ENCODE results near the gene MKKS. TPM values are rescaled to one million over a fixed set of nuclear protein-coding genes. Genes with fewer than 3 reads are reported as not detected.

The MKKS gene
- total RNA-seq, 1 donor from 2014 or later = 33.2 TPM

DNA sequence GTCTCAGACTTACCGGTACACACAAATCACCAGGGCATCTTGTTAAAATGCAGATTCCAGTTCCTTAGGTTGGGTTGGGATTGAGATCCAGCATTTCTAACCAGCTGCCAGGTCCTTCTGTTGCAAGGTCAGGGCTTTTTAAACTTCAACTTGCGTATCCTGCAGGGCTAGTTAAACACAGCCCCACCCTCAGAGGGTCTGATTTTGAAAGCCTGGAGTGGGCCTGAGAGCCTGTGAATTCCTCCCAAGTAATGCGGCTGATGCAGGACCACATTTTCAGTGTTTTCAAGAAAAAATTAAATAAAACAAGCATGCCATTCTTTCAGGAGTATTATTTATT, 65.3 kb downstream of the MKKS start:
- DNase-seq (ENCODE audit: low spot score) = no peak

GRCh38 chr20:10367943-10368701, 65.9 kb downstream of the MKKS start:
- no peak for DNase-seq (ENCODE audit: low spot score)

- DNase-seq (ENCODE audit: low spot score) = no peak
Observed at GRCh38 chr20:10367693-10367942, 66.4 kb downstream of the MKKS start.

DNA sequence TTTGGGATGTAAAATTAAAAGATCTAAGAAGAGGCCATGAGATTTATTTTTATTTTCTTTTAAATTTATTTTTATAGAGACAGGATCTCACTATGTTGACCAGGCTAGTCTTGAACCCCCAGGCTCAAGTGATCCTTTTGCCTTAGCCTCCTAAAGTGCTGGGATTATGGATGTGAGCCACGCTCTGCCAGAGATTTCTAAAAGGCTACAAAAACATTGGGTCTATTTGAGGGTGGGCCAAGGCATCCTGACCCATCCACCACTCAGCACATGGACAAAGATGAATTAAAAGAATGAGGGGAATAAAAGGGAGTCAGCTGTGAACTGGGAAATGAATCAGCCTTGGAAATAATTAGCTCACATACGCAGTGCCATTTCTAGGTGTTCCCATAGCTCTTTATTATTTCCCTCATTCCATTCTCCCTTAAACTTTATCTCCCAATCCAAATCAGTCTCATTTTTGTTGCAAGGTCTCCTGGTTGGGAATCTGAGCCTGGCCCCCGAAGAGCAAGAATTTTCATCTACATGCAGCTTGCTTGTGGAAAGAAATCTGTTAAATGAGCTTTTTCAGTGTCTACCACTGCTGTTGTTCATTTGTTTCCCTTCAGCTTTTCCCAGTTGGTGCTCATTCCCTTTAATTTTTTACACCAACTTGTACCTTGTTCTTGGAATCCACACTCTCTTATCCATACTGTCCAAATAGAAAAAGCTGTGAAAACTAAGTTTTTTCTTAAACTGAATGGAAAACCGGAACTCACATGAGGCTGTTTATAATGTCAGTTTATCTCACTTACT, 66.9 kb downstream of the MKKS start:
- no peak for DNase-seq (ENCODE audit: low spot score)

GRCh38 chr20:10362674-10363073, 71.3 kb downstream of the MKKS start:
- no peak for DNase-seq (ENCODE audit: low spot score)

DNA sequence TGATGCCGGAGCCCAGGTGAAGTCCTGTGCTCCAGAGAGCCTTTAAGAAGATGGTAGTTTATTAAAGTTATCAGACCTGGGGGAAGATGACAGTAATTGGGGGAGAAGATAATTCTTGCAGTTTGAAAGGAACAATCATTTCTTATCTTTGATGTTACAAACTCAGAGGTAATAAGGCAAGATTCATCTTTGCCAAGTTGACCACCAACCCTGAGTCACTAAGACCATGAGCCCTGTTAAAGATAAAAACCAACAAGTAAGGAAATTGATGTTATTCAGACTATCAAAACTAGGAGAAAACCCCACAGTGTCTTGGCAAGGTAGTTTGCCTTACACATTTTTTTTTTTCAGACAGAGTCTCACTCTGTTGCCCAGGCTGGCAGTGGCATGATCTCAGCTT, 73.1 kb downstream of the MKKS start:
- no peak for DNase-seq (ENCODE audit: low spot score)

DNA sequence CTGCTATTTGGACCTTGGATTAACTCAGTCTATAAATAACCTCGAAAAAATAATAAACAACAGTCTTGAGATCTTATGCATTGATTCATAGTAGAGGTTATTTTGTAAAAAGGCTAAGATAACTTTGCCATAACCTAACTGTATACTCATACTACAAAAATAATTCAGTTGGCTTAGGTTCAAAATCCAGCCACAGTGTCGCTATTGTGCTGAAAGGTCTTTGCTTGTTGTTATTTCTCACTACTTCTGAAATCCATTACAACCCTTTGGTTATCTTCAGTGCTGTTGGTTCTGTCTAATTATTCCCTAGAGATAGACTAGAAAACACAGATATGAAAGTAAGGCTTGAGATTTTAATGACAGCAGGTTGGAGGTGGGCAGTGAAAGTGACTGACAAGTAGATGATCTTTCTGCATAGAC, 74.4 kb downstream of the MKKS start:
- no peak for DNase-seq (ENCODE audit: low spot score)

DNA sequence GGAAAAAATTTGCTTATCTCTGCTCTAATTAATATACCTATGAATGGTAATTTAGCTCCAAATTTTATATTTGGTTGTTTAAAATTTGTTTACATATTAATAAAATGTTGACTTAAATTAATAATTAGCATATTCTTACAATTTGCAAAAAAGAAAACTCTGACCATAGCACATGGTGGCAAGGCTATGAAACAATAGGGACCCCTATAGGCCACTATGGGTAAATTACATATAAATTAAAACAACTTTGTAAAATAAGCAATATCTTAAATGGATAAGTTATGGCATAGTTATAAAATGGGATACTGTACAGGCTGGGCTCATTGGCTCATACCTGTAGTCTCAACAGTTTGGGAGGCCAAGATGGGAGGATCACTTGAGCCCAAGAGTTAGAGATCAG, 76.0 kb downstream of the MKKS start:
- no peak for DNase-seq (ENCODE audit: low spot score)

- no peak for DNase-seq (ENCODE audit: low spot score)
Observed at GRCh38 chr20:10357061-10357708, 76.8 kb downstream of the MKKS start.

DNA sequence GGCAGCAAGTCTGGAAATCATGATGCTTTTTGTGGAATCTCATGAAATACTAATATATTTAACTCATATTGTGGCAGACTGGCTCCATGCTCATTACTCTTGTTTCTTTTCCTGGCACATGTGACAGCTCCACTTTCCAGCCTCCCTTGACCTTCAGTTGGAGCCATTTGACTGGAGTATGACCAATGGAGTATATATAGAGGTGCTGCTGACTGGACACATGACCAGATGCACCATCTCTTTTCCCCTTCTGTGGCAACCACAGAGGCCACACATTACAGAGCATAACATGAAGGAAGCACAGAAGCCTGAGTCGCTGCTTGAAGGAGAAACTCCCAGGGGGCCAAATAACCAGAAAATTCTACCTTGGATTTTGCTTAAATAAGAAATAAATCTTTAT, 77.4 kb downstream of the MKKS start:
- no peak for DNase-seq (ENCODE audit: low spot score)

DNA sequence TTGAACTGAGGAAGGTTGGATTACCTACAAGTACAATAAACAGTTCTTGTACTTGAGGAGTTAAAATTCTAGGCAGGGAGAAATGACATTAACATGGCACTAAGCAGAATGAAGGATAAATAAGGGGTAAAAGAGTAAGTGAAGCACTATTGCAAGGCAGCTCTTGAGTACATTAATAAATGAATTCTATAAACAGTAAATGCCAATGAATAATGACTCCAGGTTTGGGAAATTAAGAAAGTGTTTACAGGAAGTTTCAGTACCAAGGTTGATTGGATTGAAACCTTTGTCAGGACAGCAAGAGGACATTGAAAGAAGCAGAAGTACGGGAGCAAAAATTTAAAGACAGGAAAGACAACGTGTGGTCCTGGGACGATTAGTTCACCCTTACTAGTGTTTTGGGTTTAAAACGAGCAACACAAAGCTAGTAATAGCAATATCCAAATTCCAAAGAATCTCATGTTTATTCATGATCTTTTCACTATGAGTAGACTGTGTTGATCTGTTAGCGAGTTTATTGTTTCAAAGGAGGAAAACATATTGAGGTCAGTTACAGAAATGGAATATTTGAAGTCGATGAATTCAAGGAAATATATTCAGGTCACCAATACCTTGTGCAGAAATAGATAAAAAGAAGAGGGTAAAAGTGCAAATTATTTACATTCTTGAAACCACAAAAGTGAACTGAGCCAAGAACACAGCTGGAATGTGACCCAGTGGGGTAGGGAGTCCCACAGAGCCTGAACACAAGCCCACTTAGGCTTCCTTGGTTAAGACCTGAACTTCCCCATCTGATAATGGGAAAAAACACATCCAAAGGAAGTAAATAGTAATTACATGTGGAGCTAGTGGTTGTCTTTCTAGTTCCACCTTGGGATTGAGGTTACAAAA, 80.8 kb downstream of the MKKS start:
- DNase-seq (ENCODE audit: low spot score) = no peak

Other genes with a start within 250 kb of the MKKS start
- 4.3 TPM for gene SNAP25, start 215.4 kb downstream of the MKKS start, total RNA-seq
- 11.3 TPM for gene SLX4IP, start 1.1 kb upstream of the MKKS start, total RNA-seq
- 36.8 TPM for gene JAG1, start 239.8 kb upstream of the MKKS start, total RNA-seq